ENCODE measurements around the gene GPSM1.

Gene GPSM1

DNA sequence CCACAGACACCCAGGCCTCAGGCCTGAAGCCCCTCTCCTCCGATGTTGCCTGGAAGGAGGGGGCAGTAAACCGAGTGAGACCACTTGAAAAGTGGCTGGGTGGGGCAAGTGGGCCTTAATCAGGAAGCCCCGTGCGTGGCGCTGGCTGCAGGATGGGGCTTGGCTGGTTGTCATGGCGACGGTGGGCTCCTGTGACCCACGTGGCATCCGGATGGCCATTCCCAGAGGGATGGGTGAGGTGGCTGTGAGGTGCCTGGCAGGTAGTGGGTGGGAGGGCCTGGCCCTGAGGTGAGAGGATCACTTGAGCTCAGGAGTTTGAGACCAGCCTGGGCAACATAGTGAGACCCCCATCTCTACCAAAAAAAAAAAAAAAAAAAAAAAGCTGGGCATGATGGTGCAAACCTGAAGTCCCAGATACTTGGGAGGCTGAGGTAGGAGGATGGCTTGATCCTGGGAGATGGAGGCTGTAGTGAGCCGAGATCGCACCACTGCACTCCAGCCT lies 5.2 kb downstream of the GPSM1 start:
- DNase-seq (ENCODE audit: low read depth) = no peak

DNA sequence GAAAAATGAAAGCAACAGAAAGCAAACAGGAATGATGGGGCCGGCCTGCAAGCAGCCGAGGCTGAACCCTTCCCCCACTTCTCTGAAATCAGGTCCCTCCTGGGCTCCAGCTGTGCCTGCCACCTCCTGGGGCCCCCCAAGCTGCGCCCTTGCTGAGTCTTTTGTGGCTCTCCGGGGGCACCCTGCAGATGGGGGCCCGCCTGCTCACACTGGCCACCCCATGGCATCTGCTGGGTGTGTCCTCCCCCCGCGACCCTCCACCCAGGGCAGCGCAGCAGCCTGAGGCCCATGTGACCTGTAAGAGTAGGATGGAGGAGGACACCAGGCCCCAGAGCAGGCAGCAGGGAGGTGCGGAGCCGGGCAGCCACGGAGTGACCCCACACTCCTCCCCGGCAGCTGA lies 5.7 kb downstream of the GPSM1 start:
- no peak for DNase-seq (ENCODE audit: low read depth)

DNA sequence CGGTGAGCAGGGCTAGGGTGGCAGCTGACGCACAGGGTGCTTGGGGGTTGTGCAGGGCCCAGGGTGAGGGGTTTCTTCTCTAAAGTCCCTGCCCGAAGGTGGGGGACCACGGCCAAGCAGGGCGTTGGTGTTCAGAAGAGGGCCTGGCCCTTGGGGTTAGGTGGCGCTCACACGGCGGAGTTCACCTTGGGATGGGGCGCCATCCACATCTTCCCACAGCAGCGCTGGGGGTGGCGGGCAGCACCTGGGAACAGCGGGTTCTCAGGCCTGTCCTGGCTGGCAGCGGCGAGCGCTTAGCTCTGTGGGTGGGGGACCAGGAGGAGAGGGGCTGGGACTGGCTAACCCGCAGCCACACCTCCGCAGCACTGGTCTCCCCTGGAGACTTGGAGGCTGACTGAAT lies 6.1 kb downstream of the GPSM1 start:
- DNase-seq (ENCODE audit: low read depth) = no peak

DNA sequence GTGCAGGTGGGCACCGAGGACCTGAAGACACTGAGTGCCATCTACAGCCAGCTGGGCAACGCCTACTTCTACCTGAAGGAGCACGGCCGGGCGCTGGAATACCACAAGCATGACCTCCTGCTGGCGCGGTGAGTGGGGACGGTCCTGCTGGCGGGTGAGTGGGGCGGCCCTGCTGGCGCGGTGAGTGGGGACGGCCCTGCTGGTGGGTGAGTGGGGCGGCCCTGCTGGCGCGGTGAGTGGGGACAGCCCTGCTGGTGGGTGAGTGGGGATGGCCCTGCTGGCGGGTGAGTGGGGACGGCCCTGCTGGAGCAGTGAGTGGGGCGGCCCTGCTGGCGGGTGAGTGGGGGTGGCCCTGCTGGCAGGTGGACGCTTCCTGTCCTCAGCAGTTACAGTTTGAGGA lies 7.2 kb downstream of the GPSM1 start:
- DNase-seq (ENCODE audit: low read depth) = no peak

DNA sequence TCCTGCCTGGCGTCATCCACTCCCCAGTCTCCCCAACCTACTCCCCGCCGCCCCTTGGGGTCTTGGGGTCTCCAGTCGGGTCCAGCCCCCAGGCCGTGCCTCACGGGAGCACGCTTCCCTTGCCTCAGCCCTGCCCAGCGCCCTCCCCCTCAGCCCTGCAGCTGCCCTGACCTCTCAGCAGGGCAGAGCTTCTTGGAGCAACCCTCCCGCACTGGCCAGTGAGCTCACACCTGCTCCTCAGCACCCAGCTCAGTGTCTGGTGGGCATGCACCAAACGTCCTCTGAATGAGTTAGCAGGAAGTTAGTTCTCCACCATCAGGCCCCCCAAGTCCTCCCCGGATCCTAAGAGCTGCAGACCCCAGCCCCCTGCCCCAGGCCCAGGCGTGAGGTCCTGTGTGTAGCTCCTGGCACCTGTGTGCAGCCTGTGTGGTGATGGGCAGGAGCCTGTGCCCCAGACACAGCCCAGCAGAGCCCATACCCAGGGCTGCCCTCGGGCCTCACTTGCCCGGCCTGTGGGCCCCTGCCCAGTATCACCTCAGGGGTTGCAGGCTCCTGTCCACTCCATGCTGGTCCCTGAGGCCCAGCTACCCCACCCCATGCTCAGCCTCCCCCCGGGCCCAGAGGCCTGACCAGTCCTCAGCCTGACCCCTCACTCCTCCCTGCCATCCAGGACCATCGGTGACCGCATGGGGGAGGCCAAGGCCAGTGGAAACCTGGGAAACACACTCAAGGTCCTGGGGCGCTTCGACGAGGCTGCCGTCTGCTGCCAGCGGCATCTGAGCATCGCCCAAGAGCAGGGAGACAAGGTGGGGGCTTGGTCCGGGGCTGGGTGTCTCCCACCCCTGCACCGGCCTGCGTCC lies 8.2 kb downstream of the GPSM1 start:
- no peak for DNase-seq (ENCODE audit: low read depth)

DNA sequence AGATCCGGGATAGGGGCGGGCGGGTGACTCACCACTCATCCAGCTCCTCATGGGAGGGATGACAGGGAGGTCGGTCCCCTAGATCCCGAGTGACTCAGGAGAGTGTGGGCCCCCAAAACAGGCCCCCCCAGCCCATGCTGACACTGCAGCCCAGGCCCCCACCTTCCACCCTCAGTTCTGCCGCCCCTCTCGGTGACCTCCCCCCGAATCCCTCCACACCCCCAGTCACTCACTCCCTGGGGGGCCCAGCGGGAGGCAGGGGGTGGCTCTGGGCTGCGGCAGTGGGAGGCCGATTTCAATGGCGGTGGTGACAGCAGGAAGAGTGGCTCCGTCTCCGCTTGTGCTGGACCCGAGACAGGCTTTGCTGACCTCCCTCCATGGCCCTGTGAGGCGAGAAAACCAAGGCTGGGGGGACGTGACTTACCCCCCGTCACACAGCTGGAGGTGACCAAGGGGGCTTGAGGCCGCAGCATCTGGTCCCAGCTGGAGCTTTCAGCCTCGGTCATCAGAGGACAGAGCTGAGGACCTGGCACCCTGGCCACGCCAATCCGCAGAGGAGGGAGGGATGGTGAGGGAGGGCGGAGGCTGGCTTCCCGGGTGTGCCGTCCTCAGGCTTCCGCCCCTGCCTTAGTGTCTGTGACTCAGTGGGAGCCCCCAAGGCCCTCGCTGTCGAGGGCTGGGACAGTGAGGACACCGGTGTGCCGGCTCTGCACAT lies 9.0 kb downstream of the GPSM1 start:
- peak; percentile 63 for DNase-seq (ENCODE audit: low read depth)

DNA sequence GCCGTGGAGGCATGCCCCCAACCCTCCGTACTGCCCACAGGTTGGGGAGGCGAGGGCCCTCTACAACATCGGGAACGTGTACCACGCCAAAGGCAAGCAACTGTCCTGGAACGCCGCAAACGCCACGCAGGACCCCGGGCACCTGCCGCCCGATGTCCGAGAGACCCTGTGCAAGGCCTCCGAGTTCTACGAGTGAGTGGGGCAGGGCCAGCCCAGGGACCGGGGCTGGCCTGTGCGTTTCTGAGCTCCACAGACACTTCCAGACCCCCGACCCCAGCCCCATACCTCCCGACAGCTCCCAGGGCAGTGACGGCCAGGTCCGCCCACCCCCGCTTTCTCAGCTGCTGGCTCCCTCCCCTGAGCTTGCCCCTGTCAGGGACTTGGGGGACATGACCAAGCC lies 9.5 kb downstream of the GPSM1 start:
- no peak for DNase-seq (ENCODE audit: low read depth)

DNA sequence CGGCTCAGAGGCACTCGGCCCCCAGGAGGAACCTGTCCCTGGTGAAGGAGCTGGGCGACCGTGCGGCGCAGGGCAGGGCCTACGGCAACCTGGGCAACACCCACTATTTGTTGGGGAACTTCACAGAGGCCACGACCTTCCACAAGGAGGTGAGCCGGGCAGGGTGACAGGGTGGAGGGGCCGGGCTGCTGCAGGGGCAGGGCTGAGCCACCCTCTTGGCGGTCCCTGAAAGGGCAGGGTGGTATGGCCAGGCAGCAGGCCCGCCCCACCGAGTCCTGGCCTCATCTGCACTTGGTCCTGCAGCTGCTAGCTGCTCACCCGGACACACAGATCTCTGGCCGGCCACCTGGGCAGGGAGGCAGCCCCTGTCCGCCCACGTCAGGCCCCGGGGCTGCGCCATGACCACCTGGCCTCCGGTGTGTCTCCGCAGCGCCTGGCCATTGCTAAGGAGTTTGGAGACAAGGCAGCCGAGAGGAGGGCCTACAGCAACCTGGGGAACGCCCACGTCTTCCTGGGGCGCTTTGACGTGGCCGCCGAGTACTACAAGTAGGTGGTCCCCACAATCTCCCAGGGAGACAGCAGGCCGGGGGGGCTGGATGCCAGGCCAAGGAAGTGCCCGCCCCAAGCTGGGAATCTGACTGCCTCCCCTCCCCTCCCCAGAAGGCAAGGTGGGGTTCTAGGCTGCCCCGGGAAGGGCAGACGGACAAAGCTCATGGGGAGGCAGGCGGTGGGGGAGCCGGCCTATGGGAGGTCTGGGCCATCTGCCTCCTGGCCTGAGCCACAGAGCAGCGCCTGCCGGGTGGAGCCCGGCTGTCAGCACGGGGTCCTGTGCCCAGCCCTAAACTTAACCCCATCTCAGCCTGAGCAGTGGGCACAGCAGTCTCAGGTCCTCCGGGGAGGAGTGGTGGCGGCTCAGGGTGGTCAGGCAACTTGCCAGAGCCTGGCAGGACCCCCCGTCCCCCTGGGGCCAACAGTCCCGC lies 10.4 kb downstream of the GPSM1 start:
- DNase-seq (ENCODE audit: low read depth) = no peak

DNA sequence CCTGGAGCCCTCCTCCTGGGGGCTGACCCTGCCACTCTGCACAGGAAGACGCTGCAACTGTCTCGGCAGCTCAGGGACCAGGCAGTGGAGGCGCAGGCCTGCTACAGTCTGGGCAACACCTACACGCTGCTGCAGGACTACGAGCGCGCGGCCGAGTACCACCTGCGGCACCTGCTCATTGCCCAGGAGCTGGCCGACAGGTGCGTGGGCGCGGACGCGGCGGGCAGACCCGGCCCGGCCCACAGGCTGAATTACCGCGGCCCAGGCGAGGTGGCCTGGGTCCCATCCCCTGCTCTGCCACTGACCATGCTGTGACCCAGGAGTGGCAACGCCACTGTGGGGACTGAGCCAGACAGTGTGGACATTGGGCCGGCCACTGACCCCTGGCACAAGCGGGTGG lies 11.2 kb downstream of the GPSM1 start:
- DNase-seq (ENCODE audit: low read depth) = no peak

DNA sequence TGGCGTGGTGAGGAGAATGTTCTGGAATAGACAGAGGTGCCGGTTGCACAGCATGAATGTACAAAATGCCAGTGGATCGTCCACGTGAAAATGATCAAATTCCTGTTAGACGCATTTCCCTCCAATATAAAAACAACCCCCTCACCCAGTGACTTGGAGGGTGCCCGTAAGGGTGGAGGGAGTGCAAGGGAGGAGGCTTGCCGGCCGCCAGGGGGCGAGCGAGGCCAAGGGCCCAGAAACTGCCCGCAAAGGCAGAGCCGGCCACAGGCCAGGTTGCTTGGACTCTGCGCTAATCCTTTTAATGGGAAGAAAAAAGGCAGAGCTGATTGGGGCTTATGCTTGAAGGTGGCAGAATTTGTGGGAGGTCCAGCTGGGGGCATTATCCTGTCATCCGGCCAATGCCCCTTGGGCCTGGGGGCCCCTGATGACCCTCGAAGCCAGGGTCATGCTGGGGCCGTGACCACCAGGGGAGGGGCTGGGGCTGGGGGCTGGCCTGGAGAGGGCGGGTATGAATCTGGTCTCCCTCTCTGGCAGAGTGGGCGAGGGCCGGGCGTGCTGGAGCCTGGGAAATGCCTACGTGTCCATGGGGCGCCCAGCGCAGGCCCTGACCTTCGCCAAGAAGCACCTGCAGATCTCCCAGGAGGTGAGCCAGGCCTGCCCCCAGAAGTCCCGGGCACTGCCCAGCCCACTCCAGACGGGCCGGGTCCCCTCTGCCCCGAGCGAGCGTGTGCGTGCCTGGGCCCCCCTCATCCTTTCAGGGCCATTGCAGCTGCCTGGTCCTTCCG lies 12.0 kb downstream of the GPSM1 start:
- peak; percentile 58 for DNase-seq (ENCODE audit: low read depth)

DNA sequence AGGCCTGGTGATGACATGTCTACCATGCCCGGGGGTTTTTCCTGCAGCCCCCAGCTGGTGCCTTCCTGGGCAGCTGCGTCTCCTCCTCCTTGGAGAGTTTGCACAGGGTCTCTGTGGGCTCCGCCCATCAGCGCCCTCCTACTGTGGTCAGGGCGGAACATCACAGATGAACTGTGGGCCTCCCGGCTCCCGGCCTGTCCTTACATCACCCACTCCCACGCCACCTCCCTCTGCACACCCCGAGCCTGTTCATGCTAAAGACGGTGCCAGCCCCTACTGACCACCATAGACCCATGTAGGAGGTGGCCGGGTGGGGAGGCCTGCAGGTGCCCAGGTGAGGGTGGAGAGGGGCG lies 12.6 kb downstream of the GPSM1 start:
- DNase-seq (ENCODE audit: low read depth) = no peak

DNA sequence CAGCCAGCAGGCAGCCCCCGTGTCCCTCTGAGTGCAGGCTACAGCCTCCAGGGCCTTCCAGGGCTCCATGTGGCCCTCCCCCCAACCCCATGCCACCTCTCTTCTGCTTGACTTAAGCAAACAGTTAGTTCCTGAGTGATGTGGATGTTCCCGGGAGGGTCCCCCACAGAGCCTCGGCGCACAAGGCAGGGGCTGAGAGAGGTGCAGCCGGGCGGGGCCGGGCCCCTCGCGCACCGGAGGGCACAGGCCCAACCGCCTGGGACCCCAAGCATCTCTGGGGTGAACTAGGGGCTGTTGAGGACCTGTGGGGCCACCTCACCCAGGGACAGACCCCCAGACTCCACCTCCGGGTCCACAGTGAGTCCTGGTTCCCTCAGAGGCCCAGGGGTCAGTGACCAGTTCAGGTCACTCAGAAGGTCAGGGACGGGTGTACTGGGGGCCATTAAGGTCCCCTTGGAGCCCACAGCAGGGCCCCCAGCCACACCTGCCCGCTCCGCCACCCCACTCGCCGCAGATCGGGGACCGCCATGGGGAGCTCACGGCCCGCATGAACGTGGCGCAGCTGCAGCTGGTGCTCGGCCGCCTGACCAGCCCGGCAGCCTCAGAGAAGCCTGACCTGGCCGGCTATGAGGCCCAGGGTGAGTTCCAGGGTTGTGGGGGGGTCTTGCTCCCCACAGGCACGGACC lies 13.2 kb downstream of the GPSM1 start:
- DNase-seq (ENCODE audit: low read depth) = no peak

DNA sequence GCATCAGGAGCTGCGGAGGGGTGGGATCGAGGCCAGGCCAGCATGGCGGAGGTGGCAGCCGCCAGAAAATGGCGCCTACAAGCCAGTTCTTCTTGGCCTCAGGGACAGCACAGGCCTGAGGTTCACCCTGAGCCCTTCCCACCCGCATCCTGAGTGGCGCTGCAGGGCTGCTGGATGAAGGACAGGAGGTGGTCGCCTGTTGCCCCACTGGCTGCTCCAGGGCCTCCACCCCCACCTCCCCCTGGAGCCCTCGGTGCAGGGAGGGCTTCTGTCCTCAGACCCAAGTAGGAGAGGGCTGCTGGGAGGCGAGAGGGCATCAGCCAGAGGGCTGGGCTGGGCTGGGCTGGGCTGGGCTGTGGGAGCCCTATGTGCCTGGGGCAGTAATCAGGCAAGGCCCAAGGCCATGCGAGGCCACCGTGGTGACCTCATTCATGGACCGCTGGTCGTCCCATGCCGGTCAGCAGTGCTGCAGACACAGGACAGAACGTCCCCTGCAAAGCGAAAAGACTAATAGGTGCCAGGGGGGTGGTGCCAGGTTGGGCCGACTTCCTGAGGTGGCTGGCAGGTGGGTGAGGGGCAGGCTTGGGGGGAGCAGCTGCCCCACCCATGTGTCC lies 13.8 kb downstream of the GPSM1 start:
- DNase-seq (ENCODE audit: low read depth) = no peak

DNA sequence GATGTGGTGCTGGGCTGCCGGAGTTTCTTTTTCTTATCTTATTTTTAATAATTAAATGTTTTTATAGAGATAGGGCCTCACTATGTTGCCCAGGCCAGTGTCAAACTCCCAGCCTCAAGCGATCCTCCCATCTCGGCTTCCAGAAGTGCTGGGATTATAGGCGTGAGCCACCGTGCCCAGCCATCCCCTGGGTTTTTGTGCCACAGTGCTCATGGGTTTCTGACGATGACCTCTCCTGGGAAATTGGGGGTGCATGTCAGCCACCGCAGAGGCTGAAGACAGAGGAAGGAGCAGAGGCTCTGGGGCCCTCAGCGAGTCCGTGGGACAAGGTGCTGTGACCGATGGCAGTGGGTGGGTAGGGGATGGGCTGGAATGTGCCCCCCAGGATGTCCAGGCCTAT lies 14.4 kb downstream of the GPSM1 start:
- DNase-seq (ENCODE audit: low read depth) = no peak

DNA sequence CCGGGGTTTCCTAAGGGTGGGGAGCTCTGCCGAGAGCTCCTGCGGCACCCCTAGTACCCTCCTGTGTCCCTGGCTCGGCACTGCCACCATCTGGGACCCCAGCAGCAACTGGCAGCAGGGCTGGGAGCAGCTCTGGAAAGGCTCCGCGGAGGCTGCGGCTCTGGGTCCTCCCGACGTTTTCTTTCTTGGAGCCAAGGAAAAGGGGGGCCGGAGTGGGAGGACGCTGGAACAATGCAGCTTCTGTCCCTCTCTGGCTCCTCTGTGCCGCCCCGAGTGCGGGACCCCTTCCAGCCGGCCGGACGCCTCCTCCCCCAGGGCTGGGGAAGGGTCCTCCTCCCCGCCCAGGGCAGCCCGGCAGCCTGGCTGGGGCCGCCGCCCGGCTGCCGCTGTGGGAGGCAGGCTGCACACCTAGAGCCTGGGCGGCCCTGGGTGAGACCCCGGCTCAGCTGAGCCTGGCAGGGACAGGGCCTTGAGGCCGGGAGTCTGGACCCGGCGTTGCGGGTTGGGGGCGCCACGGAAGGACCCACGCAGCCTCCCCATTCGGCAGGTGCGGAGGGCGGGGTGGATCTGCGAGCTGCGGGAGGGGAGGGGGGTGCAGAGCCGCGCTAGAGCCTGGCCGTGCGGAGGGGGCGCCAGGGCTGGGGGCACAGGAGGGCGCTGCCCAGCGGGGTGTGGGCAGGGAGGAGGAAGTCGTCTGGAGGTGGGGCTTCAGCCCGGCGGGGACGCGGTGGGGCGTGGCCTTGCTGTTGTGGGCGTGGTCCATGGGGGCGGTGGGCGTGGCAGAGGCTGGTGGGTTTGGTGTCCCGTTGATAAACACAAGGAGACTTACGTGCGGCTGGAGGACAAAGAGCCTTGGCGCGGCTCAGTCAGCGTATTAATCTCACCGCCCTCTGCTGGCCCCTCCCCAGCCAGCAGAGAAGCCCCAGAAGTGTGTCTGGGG lies 15.1 kb downstream of the GPSM1 start:
- DNase-seq (ENCODE audit: low read depth) = peak; percentile 67

DNA sequence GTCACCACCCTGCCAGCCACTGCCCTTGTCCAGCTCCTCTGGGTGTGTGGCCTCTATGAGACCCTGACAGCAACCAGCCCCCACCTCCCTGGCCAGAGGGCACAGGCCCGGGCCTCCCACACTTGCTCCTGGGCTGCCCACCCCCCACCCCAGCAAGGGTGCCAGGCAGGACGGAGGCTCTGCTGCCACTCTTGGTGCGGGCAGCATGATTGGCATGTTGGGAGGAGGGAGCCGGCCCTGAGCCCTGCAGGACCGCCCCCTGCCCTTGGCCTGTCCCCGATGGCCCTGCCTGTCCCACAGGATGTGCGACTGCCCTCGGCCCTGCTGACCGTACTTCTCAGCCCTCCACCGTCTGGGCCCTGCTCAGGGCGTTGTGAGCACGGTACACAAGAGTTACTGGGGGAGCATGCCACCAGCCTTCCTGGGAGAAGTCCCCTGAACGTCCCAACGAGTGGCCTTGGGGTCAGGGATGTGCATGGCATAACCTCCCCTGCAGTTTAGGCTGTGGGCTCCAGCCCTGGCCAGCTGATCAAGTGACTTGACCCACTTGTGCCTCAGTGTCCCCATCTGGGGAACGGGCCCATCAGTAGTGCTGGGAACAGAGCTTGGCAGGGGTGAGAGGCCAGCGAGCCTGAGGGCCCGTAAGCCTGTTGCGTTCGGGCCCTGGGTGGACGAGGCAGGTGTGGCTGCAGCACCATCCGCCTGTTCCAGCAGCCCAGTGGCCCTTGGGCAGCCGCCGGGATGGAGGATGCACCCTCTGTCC lies 16.0 kb downstream of the GPSM1 start:
- no peak for DNase-seq (ENCODE audit: low read depth)

DNA sequence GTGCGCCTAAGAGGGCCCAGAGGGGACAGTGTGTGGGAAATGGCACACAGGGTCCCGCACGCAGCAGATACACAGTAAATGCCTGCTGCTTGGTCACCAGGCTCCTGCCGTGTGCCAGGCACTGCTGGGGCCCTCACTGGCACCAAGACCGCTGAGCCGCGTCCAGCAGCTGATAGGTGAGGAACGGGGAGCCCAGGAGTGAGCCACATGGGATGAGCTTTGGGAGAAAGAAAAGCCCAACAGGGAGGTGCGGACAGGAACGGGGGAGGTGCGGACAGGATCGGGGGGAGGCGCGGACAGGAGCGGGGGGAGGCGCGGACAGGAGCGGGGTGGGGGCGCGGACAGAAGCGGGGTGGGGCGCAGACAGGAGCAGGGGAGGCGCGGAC lies 16.5 kb downstream of the GPSM1 start:
- DNase-seq (ENCODE audit: low read depth) = no peak

DNA sequence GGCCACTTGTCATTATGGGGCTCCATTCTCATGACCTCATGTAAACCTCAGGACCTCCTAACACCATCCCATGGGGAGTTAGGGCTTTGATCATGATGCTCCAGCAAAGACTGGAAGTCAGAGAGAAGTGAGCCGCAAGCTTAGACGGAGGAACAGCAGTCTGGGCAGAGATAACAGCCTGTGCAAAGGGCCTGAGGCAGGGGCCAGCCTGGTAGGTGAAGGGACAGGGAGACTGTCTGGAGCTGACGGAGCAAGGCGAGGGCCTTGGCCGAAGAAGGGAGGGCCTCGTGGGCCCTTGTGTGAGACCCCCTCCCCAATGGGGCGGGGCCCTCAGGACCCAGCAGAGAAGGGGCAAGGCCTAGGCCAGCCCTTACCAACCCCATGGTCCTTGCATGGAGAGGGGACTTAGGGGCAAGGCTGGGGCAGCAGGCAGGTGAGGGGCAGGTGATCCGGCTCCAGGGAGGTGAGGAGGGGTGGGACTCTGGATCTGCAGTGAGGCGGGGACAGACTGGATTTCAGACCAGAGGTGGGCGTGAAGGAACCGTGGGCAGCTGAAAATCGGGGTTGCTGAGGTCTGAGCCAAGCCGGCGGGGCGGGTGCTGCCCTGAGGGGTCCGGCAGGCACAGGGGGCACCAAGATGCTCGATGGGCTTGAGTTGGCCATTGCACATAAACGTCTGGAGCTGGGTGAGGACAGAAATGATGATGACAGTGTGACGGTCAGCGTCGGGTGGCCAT lies 17.4 kb downstream of the GPSM1 start:
- DNase-seq (ENCODE audit: low read depth) = no peak
